Subcutaneous abdominal adipose tissue (tissue), 5 donors: Measurements from ENCODE around the gene CYP2S1.

Experiments used
- H3K27ac ChIP-seq: one replicate; pipeline ENCODE4 v1.7.0; 2013; ENCODE audit warnings: low read depth, mild to moderate bottlenecking, inconsistent platforms, low read length, moderate library complexity
- H3K27me3 ChIP-seq, 5 donors: one replicate each; pipeline ENCODE4 v1.7.0; 2013; ENCODE audit warnings: low read length in 5 of 5, inconsistent platforms in 1 of 5; ENCODE audit not compliant: control insufficient read depth in 5 of 5, insufficient read depth in 4 of 5
- H3K36me3 ChIP-seq, 5 donors: one replicate each; pipeline ENCODE4 v1.7.0; 2013; ENCODE audit warnings: low read length in 5 of 5; ENCODE audit not compliant: control insufficient read depth in 5 of 5, insufficient read depth in 5 of 5
- H3K4me1 ChIP-seq, 5 donors: one replicate each; pipeline ENCODE4 v1.7.0; 2013; ENCODE audit warnings: low read length in 5 of 5, mild to moderate bottlenecking in 3 of 5, moderate library complexity in 1 of 5; ENCODE audit not compliant: control insufficient read depth in 5 of 5, insufficient read depth in 5 of 5
- H3K4me3 ChIP-seq, 5 donors: one replicate each; pipeline ENCODE4 v1.7.0; 2013; ENCODE audit warnings: low read length in 5 of 5, low read depth in 1 of 5
- H3K9ac ChIP-seq, 5 donors: one replicate each; pipeline ENCODE4 v1.7.0; 2013; ENCODE audit warnings: low read length in 5 of 5, mild to moderate bottlenecking in 4 of 5, moderate library complexity in 3 of 5
- H3K9me3 ChIP-seq, 5 donors: one replicate each; pipeline ENCODE4 v1.7.0; 2013; ENCODE audit warnings: low read length in 5 of 5; ENCODE audit not compliant: control insufficient read depth in 5 of 5
- donor health status: healthy.
- donor health status: healthy.
- donor health status: healthy.
- donor health status: healthy.
- donor health status: healthy.

Gene CYP2S1

DNA sequence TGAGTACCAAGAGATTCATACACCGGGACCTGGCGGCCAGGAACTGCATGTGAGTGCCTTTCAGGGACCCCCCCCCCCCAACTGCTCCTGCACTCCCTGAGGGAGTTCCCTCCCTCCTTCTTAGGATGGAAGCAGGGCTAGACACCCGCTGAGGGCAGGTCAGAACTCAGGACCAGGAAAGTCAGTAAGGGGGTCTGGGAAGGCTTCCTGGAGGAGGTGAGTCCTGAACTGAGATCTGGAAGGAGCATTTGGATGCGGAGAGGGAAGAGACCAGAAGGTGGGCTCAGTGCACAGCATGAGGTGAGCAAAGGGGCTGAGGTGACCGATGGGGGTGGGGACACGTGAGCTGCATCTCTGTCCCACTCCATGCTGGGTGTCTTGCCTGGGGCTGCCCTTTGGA, 60.6 kb downstream of the CYP2S1 start:
- Histone ChIP-seq H3K36me3 (peaks cover 0 to 76% (median 60%) of the 10 kb centered on the region in 5 donors), H3K9ac (no peak overlapping the region), H3K4me1 (peaks cover 0 to 7% (median 5%) of the 10 kb centered on the region in 5 donors), H3K9me3 (peaks cover 0 to under 1% (median 0%) of the 10 kb centered on the region in 5 donors), H3K4me3 (no peak overlapping the region), H3K27me3 (peaks cover 0 to 2% (median 0%) of the 10 kb centered on the region in 5 donors), H3K27ac (no peak overlapping the region)

DNA sequence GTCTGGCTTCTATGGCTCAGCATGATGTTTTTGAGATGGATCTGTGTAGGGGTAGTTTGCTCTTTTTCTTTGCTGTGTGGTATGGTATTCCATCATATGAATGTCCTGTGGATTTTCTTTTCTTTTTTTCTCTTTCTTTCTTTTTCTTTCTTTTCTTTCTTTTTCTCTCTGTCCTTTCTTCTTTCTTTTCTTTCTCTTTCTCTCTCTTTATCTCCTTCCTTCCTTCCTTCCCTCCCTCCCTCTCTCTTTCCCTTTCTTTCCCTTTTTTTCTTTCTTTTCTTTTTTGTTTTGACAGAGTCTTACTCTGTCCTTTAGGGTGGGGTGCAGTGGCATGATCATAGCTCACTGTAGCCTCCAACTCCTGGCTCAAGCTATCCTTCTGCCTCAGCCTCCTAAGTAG, 62.2 kb downstream of the CYP2S1 start:
- peaks cover 0 to 7% (median 5%) of the 10 kb centered on the region in 5 donors for H3K4me1 ChIP-seq
- no peak overlapping the region for H3K4me3 ChIP-seq
- H3K9me3 ChIP-seq = peaks cover 0 to 3% (median 0%) of the 10 kb centered on the region in 5 donors
- H3K36me3 ChIP-seq = peaks cover 0 to 76% (median 63%) of the 10 kb centered on the region in 5 donors
- H3K27me3 ChIP-seq = peaks cover 0 to 2% (median 0%) of the 10 kb centered on the region in 5 donors
- H3K9ac ChIP-seq = no peak overlapping the region
- no peak overlapping the region for H3K27ac ChIP-seq
